GM08714 (cell line): ENCODE results near the gene NR2E1.

ENCODE experiments used
- H3K4me3 ChIP-seq: fragments of 200-500 bp; sonication (Bioruptor generic); 2 replicates; pipeline ENCODE4 v1.5.1; 2014; ENCODE audit warnings: mild to moderate bottlenecking, low read length, inconsistent platforms
- ZNF274 ChIP-seq: IDR thresholded peaks from 2 replicates; pipeline ENCODE4 v1.6.1; 2012; ENCODE audit warnings: mild to moderate bottlenecking, low read depth, low read length

Gene NR2E1

GRCh38 chr6:108133594-108134179 lies 32.1 kb upstream of the NR2E1 start:
- no peak for TF ChIP-seq ZNF274
- peak overlapping the region; percentile 2; the same call in 1 of the 2 replicates for H3K4me3 ChIP-seq

GRCh38 chr6:108134213-108134970 lies 31.4 kb upstream of the NR2E1 start:
- no peak overlapping the region for H3K4me3 ChIP-seq
- TF ChIP-seq ZNF274 = no peak

GRCh38 chr6:108142240-108142639 lies 23.6 kb upstream of the NR2E1 start:
- TF ChIP-seq ZNF274 = no peak
- H3K4me3 ChIP-seq = no peak overlapping the region

DNA sequence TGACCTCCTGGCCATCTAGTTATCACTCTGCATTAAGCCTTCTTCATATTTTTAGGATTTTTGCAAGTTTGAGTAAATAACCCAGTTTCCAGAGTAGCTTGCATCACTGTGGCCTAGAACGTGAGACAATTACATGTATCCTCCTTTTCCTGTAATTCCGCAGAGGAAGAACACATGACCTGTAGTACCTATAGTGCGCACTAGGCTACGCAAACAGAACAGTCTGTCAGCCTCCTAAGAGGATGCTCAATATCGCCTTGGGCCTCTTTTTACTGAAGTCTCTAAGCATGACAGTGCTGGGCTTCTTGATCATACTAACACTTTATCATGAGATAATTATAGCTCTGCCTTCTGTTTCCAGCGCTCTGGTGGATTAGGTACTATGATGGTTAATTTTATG lies 20.2 kb upstream of the NR2E1 start:
- H3K4me3 ChIP-seq = no peak overlapping the region
- no peak for TF ChIP-seq ZNF274

DNA sequence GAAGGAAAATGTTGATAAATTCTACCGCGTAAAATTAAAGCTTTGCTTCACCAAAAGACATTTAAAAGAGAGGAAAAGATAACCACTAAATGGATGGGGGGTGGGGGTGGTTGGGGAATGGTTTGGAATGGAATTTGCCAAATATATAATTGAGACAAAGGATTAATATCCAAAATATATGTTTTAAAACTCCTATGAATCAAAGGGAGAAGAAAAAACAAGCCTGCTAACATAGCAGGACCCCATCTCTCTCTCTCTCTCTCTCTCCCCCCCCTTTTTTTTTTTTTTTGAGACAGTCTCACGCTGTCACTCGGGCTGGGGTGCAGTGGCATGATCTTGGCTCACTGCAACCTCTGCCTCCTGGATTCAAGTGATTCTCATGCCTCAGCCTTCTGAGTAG lies 13.4 kb upstream of the NR2E1 start:
- no peak overlapping the region for H3K4me3 ChIP-seq
- no peak for TF ChIP-seq ZNF274

- TF ChIP-seq ZNF274 = no peak
- H3K4me3 ChIP-seq = no peak overlapping the region
Observed at GRCh38 chr6:108156180-108156937, 9.5 kb upstream of the NR2E1 start.

DNA sequence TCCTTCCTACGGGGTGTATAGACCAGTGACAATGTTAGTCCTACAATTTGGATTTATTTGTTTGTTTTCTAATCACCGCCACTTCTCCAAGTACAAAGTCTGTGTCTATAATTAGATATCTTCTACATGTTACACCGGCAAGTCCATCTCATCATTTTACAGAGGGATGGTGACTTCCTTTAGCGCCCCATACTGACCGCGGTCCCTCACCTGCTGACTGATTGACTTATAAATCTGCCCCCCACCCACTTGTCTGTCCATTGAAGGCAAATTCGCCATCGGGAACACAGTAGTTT lies 8.9 kb upstream of the NR2E1 start:
- H3K4me3 ChIP-seq = no peak overlapping the region
- TF ChIP-seq ZNF274 = no peak

GRCh38 chr6:108157234-108157980 lies 8.4 kb upstream of the NR2E1 start:
- TF ChIP-seq ZNF274 = no peak
- H3K4me3 ChIP-seq = no peak overlapping the region

- H3K4me3 ChIP-seq = no peak overlapping the region
- TF ChIP-seq ZNF274 = no peak
Observed at GRCh38 chr6:108157981-108158525, 7.8 kb upstream of the NR2E1 start.

GRCh38 chr6:108159981-108160380 lies 5.8 kb upstream of the NR2E1 start:
- TF ChIP-seq ZNF274 = no peak
- no peak overlapping the region for H3K4me3 ChIP-seq

GRCh38 chr6:108161724-108162282 lies 4.0 kb upstream of the NR2E1 start:
- TF ChIP-seq ZNF274 = no peak
- H3K4me3 ChIP-seq = no peak overlapping the region

GRCh38 chr6:108163267-108163643 lies 2.6 kb upstream of the NR2E1 start:
- no peak for TF ChIP-seq ZNF274
- H3K4me3 ChIP-seq = no peak overlapping the region

DNA sequence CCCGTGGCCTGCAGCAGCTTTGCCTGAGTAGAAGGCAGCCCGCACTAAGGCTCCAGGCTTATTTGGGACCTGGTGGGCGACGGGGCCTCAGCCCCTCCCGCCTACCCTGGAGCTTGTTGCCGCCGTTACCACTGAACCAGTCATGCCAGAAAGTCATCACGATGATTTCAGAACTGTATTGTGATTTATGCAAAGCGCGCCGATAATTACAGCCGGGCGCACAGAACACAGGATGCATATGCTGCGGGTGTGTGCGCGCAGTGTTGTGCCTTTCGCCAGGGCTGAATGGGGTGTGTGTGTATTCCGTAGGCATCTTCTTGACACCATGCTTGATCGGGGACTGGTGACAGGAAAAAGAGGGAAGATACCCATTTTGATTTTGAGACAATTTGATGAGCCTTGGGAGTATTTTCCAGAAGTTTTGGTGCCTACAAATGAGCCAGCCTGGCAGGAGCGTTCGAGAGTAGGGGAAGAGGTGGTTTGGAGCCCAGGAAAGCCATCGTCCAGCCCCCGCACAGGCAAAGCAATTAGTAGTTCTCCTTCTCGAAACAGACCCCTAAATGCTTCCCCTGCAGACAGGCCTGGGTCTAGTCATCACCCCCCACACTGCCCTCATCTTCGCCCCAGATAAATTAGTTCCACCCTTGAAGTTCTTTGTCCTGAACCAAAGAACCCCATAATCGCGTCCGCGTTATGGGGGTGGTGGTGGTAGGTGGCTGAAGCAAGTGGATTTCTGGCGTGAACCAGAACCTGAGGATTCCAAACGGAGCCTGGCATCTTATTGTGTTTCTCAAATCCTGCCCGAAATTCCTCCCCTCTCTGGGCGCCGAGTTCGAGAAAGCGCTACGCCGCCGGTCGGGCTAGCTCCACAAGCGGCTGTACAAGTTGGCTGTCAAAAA lies 1.9 kb upstream of the NR2E1 start:
- no peak for TF ChIP-seq ZNF274
- no peak overlapping the region for H3K4me3 ChIP-seq
